Measurements from ENCODE around the gene GCA.

GCA gene

GRCh38 chr2:162342841-162343240 lies 1.1 kb upstream of the GCA start:
- DNase-seq, result no peak
- TF ChIP-seq GATA1 (IDR thresholded peaks at IDR 0.05; ENCODE audit: low read depth, low read length) (no peak), POLR2A (IDR thresholded peaks at IDR 0.05; ENCODE audit: low read length) (no peak)

GRCh38 chr2:162343492-162343823 lies 474 bp upstream of the GCA start:
- TF ChIP-seq GATA1 (IDR thresholded peaks at IDR 0.05; ENCODE audit: low read depth, low read length) (no peak), POLR2A (IDR thresholded peaks at IDR 0.05; ENCODE audit: low read length) (no peak)
- DNase-seq, result no peak

GRCh38 chr2:162344617-162344950 lies 652 bp downstream of the GCA start:
- no peak for DNase-seq
- TF ChIP-seq POLR2A (IDR thresholded peaks at IDR 0.05; ENCODE audit: low read length) (no peak), GATA1 (IDR thresholded peaks at IDR 0.05; ENCODE audit: low read depth, low read length) (no peak)

GRCh38 chr2:162365392-162365791 lies 21.5 kb downstream of the GCA start:
- TF ChIP-seq POLR2A (IDR thresholded peaks at IDR 0.05; ENCODE audit: low read length), result no peak
- TF ChIP-seq GATA1 (IDR thresholded peaks at IDR 0.05; ENCODE audit: low read depth, low read length), result no peak
- DNase-seq, result no peak

GRCh38 chr2:162368494-162368893 lies 24.6 kb downstream of the GCA start:
- no peak for DNase-seq
- TF ChIP-seq GATA1 (IDR thresholded peaks at IDR 0.05; ENCODE audit: low read depth, low read length) (no peak), POLR2A (IDR thresholded peaks at IDR 0.05; ENCODE audit: low read length) (no peak)

GRCh38 chr2:162369551-162369950 lies 25.6 kb downstream of the GCA start:
- no peak for TF ChIP-seq POLR2A (IDR thresholded peaks at IDR 0.05; ENCODE audit: low read length)
- no peak for TF ChIP-seq GATA1 (IDR thresholded peaks at IDR 0.05; ENCODE audit: low read depth, low read length)
- no peak for DNase-seq

- TF ChIP-seq POLR2A (IDR thresholded peaks at IDR 0.05; ENCODE audit: low read length) (no peak), GATA1 (IDR thresholded peaks at IDR 0.05; ENCODE audit: low read depth, low read length) (no peak)
- DNase-seq, result no peak
These were observed 27.0 kb downstream of the GCA start for GRCh38 chr2:162370931-162371330.

GRCh38 chr2:162372818-162373217 lies 28.9 kb downstream of the GCA start:
- no peak for DNase-seq
- TF ChIP-seq POLR2A (IDR thresholded peaks at IDR 0.05; ENCODE audit: low read length) (no peak), GATA1 (IDR thresholded peaks at IDR 0.05; ENCODE audit: low read depth, low read length) (no peak)

GRCh38 chr2:162379719-162380580 lies 36.0 kb downstream of the GCA start:
- TF ChIP-seq POLR2A (IDR thresholded peaks at IDR 0.05; ENCODE audit: low read length), result no peak
- no peak for TF ChIP-seq GATA1 (IDR thresholded peaks at IDR 0.05; ENCODE audit: low read depth, low read length)
- peak in 1 of 2 experiments; percentile 2 for DNase-seq

- DNase-seq, result no peak
- TF ChIP-seq GATA1 (IDR thresholded peaks at IDR 0.05; ENCODE audit: low read depth, low read length) (no peak), POLR2A (IDR thresholded peaks at IDR 0.05; ENCODE audit: low read length) (no peak)
These were observed 37.9 kb downstream of the GCA start for GRCh38 chr2:162381851-162382250.

GRCh38 chr2:162382278-162382677 lies 38.3 kb downstream of the GCA start:
- DNase-seq, result no peak
- TF ChIP-seq GATA1 (IDR thresholded peaks at IDR 0.05; ENCODE audit: low read depth, low read length) (no peak), POLR2A (IDR thresholded peaks at IDR 0.05; ENCODE audit: low read length) (no peak)

- no peak for DNase-seq
- no peak for TF ChIP-seq POLR2A (IDR thresholded peaks at IDR 0.05; ENCODE audit: low read length)
- TF ChIP-seq GATA1 (IDR thresholded peaks at IDR 0.05; ENCODE audit: low read depth, low read length), result no peak
These were observed 41.6 kb downstream of the GCA start for GRCh38 chr2:162385536-162385935.

GRCh38 chr2:162390801-162391200 lies 46.9 kb downstream of the GCA start:
- DNase-seq, result no peak
- TF ChIP-seq GATA1 (IDR thresholded peaks at IDR 0.05; ENCODE audit: low read depth, low read length) (no peak), POLR2A (IDR thresholded peaks at IDR 0.05; ENCODE audit: low read length) (no peak)

- TF ChIP-seq GATA1 (IDR thresholded peaks at IDR 0.05; ENCODE audit: low read depth, low read length) (no peak), POLR2A (IDR thresholded peaks at IDR 0.05; ENCODE audit: low read length) (no peak)
These were observed 56.4 kb downstream of the GCA start for GRCh38 chr2:162400336-162400735.

GRCh38 chr2:162401871-162402270 lies 57.9 kb downstream of the GCA start:
- no peak for TF ChIP-seq POLR2A (IDR thresholded peaks at IDR 0.05; ENCODE audit: low read length)
- TF ChIP-seq GATA1 (IDR thresholded peaks at IDR 0.05; ENCODE audit: low read depth, low read length), result no peak
- DNase-seq, result no peak

More at GRCh38 chr2:162400336-162400735, 56.4 kb downstream of the GCA start:
- DNase-seq, result no peak
